MM.1S (cell line): ENCODE results near the gene RECQL5.

ENCODE experiments used
- DNase-seq: peaks from one replicate; pipeline ENCODE4 v3.0.0-alpha.2; 2015
- H2AFZ ChIP-seq: fragments of 300-600 bp; sonication (generic); 2 replicates; pipeline ENCODE4 v1.6.0; 2016; ENCODE audit warnings: antibody characterized with exemption, low read length
- H3F3A ChIP-seq: fragments of 300-600 bp; sonication (generic); 2 replicates; pipeline ENCODE4 v1.6.1; 2016; ENCODE audit warnings: mild to moderate bottlenecking, antibody characterized with exemption, low read length, moderate library complexity, mixed read lengths; ENCODE audit not compliant: insufficient read depth
- H3K27ac ChIP-seq: fragments of 300-600 bp; sonication (generic); 2 replicates; pipeline ENCODE4 v1.5.1; 2016; ENCODE audit warnings: mild to moderate bottlenecking, low read length
- H3K27me3 ChIP-seq: fragments of 300-600 bp; sonication (generic); replicated peaks from 2 replicates; pipeline ENCODE4 v1.6.0; 2016; ENCODE audit warnings: low read length; ENCODE audit not compliant: insufficient read depth
- H3K36me3 ChIP-seq: fragments of 300-600 bp; sonication (generic); replicated peaks from 2 replicates; pipeline ENCODE4 v1.6.1; 2016; ENCODE audit warnings: mild to moderate bottlenecking, low read length, mixed read lengths; ENCODE audit not compliant: insufficient read depth
- H3K4me1 ChIP-seq: fragments of 300-600 bp; sonication (generic); 2 replicates; pipeline ENCODE4 v1.6.1; 2016; ENCODE audit warnings: low read length, mixed read lengths
- H3K4me2 ChIP-seq: fragments of 300-600 bp; sonication (generic); 2 replicates; pipeline ENCODE4 v1.6.0; 2016; ENCODE audit warnings: low read depth, low read length
- H3K4me3 ChIP-seq: fragments of 300-600 bp; sonication (generic); 2 replicates; pipeline ENCODE4 v1.5.1; 2016; ENCODE audit warnings: low read length, mixed read lengths
- H3K79me2 ChIP-seq: fragments of 300-600 bp; sonication (generic); 2 replicates; pipeline ENCODE4 v1.6.1; 2016; ENCODE audit warnings: mixed run types, low read length, mixed read lengths
- H3K9ac ChIP-seq: fragments of 300-600 bp; sonication (generic); 2 replicates; pipeline ENCODE4 v1.6.1; 2016; ENCODE audit warnings: low read length, mixed read lengths
- H3K9me2 ChIP-seq: fragments of 300-600 bp; sonication (generic); replicated peaks from 2 replicates; pipeline ENCODE4 v1.6.1; 2016; ENCODE audit warnings: mild to moderate bottlenecking, low read length, mixed read lengths; ENCODE audit not compliant: insufficient read depth
- H3K9me3 ChIP-seq: fragments of 300-600 bp; sonication (generic); replicated peaks from 2 replicates; pipeline ENCODE4 v1.6.1; 2016; ENCODE audit warnings: mild to moderate bottlenecking, low read length, mixed read lengths; ENCODE audit not compliant: insufficient read depth
- H4K20me1 ChIP-seq: fragments of 300-600 bp; sonication (generic); 2 replicates; pipeline ENCODE4 v1.6.1; 2016; ENCODE audit warnings: mild to moderate bottlenecking, low read length, moderate library complexity, mixed read lengths; ENCODE audit not compliant: insufficient read depth
- EZH2 ChIP-seq: fragments of 300-600 bp; sonication (generic); optimal IDR thresholded peaks from 2 replicates; pipeline ENCODE3; 2017; ENCODE audit warnings: low read depth, mild to moderate bottlenecking, antibody characterized with exemption, low read length, mixed read lengths
- EZH2phosphoT487 ChIP-seq: fragments of 300-600 bp; sonication (generic); IDR thresholded peaks from 2 replicates; pipeline ENCODE4 v1.6.1; 2018; ENCODE audit warnings: antibody characterized with exemption, low read length
- TF ChIP-seq, protein P1 (sequence below): fragments of 300-600 bp; sonication (generic); IDR thresholded peaks from 2 replicates; pipeline ENCODE4 v1.5.1; 2016; ENCODE audit warnings: antibody characterized with exemption, low read length, mixed read lengths

Gene RECQL5

DNA sequence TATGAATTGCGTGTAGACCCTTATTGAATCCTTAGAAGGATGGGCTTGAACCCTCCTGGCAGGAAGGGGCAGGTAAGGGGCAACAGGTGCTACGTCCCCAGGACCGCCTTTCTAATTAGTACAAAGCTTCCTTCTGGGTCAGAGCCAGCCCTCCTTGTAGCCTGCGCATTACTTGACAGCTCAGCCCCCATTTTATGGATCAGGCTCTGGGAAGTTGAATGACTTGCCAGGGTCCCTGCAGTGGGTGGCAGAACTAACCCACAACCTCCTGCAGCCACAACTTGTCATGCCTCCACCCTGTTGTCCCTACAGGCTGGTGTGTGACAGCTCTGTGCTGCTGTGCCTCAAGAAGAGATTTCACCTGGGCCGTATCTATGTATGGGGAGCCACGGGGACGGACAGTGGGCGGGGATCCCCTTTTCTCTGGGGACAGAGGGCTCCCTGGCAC, 76.6 kb downstream of the RECQL5 start:
- H3K27ac ChIP-seq = no peak overlapping the region
- H3K9me2 ChIP-seq = no peaks in the 10 kb centered on the region
- H3K4me3 ChIP-seq = no peak overlapping the region
- H3F3A ChIP-seq = no peaks in the 10 kb centered on the region
- H3K79me2 ChIP-seq = no peaks in the 10 kb centered on the region
- no peaks in the 10 kb centered on the region for H3K36me3 ChIP-seq
- TF ChIP-seq, protein P1, sequence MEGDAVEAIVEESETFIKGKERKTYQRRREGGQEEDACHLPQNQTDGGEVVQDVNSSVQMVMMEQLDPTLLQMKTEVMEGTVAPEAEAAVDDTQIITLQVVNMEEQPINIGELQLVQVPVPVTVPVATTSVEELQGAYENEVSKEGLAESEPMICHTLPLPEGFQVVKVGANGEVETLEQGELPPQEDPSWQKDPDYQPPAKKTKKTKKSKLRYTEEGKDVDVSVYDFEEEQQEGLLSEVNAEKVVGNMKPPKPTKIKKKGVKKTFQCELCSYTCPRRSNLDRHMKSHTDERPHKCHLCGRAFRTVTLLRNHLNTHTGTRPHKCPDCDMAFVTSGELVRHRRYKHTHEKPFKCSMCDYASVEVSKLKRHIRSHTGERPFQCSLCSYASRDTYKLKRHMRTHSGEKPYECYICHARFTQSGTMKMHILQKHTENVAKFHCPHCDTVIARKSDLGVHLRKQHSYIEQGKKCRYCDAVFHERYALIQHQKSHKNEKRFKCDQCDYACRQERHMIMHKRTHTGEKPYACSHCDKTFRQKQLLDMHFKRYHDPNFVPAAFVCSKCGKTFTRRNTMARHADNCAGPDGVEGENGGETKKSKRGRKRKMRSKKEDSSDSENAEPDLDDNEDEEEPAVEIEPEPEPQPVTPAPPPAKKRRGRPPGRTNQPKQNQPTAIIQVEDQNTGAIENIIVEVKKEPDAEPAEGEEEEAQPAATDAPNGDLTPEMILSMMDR = no peak
- TF ChIP-seq EZH2 (no peak), EZH2phosphoT487 (no peak)
- H3K9ac ChIP-seq = no peak overlapping the region
- peaks cover 72% of the 10 kb centered on the region for H3K27me3 ChIP-seq
- no peak overlapping the region for H3K4me2 ChIP-seq
- no peaks in the 10 kb centered on the region for H4K20me1 ChIP-seq
- H3K4me1 ChIP-seq = peaks cover 4% of the 10 kb centered on the region; the same call in 1 of the 2 replicates
- H3K9me3 ChIP-seq = no peaks in the 10 kb centered on the region
- no peak overlapping the region for H2AFZ ChIP-seq
- DNase-seq = no peak

DNA sequence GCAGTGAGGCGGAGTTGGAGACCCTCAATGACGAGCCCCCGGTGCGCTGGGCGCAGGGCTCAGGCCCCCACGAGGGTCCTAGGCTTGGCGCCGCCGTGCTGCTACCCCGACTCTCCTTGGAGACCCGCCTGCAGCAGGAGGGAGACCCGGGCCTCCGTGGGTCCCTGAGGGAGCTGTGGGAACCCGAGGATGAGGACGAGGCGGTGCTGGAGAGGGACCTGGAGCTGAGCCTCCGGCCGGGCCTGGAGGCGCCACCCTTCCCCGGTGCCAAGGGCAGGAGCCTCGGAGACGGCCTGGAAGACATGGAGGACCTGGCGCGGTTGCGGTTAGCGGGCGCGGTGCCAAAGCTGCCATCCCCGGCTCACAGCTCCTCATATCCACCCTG, 77.0 kb downstream of the RECQL5 start:
- no peaks in the 10 kb centered on the region for H3K9me3 ChIP-seq
- DNase-seq = no peak
- TF ChIP-seq EZH2phosphoT487 (no peak), EZH2 (no peak)
- TF ChIP-seq, protein P1 = no peak
- no peaks in the 10 kb centered on the region for H3K9me2 ChIP-seq
- no peaks in the 10 kb centered on the region for H3K79me2 ChIP-seq
- no peak overlapping the region for H3K4me2 ChIP-seq
- H3K4me1 ChIP-seq = peaks cover 4% of the 10 kb centered on the region; the same call in 1 of the 2 replicates
- no peak overlapping the region for H3K27ac ChIP-seq
- H3K36me3 ChIP-seq = no peaks in the 10 kb centered on the region
- H3K27me3 ChIP-seq = peaks cover 67% of the 10 kb centered on the region
- H3K4me3 ChIP-seq = no peak overlapping the region
- no peaks in the 10 kb centered on the region for H4K20me1 ChIP-seq
- no peak overlapping the region for H2AFZ ChIP-seq
- no peak overlapping the region for H3K9ac ChIP-seq
- no peaks in the 10 kb centered on the region for H3F3A ChIP-seq

DNA sequence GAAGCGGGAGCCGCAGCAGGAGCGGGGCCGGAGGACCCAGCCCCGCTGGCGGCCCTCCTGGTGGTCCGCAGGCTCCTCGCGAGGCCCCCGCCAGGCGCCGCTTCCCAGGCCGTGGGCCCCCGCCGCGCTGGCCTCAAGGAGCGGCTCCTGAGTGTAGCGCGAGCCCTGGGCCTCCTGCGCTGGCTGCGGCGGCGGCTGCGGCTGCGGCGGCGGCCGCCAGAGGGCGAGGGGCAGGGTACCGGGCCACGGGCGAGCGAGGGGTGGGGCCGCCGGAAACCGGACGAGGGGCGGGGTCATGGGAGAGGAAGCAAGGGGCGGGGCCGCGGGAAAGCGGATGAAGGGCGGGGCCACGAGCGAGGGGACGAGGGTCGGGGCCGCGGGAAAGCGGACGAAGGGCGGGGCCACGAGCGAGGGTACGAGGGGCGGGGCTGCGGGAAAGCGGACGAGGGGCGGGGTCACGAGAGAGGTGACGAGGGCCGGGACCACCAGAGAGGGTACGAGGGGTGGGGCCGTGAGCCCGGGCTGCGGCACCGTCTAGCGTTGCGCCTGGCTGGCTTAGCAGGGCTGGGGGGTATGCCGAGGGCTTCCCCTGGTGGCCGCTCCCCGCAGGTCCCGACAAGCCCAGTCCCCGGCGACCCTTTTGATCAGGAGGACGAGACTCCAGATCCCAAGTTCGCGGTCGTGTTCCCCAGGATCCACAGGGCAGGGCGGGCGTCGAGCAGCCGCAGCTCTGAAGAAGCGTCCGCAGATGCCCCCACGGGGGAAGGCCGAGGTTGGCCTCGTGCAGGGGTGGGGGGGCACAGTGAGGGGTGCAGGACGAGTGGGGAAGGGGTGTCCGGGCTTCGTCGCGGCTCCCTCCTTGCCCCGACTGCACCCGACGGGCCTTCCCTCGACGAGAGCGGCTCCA, 77.7 kb downstream of the RECQL5 start:
- Histone ChIP-seq H3K27ac (no peak overlapping the region), H3K4me1 (peaks cover 4% of the 10 kb centered on the region; the same call in 1 of the 2 replicates), H3K9ac (no peak overlapping the region), H3K4me2 (peak overlapping the region; percentile 55), H3F3A (no peaks in the 10 kb centered on the region), H3K4me3 (peak overlapping the region; percentile 53; the same call in 1 of the 2 replicates), H3K36me3 (no peaks in the 10 kb centered on the region), H3K9me3 (no peaks in the 10 kb centered on the region), H4K20me1 (no peaks in the 10 kb centered on the region), H3K79me2 (no peaks in the 10 kb centered on the region), H3K27me3 (peaks cover 62% of the 10 kb centered on the region), H3K9me2 (no peaks in the 10 kb centered on the region), H2AFZ (peak overlapping the region; percentile 66)
- DNase-seq = peak; percentile 82
- TF ChIP-seq, protein P1 = peak; percentile 51
- no peak for TF ChIP-seq EZH2phosphoT487
